GM12801 (cell line): Measurements from ENCODE around the gene ERMARD.

Source experiments
- TF ChIP-seq, protein P1 (sequence below): IDR thresholded peaks from one replicate; pipeline ENCODE4 v1.5.1; 2011; ENCODE audit warnings: control low read depth; ENCODE audit not compliant: insufficient read length; ENCODE audit errors: extremely low read depth

ERMARD gene

DNA sequence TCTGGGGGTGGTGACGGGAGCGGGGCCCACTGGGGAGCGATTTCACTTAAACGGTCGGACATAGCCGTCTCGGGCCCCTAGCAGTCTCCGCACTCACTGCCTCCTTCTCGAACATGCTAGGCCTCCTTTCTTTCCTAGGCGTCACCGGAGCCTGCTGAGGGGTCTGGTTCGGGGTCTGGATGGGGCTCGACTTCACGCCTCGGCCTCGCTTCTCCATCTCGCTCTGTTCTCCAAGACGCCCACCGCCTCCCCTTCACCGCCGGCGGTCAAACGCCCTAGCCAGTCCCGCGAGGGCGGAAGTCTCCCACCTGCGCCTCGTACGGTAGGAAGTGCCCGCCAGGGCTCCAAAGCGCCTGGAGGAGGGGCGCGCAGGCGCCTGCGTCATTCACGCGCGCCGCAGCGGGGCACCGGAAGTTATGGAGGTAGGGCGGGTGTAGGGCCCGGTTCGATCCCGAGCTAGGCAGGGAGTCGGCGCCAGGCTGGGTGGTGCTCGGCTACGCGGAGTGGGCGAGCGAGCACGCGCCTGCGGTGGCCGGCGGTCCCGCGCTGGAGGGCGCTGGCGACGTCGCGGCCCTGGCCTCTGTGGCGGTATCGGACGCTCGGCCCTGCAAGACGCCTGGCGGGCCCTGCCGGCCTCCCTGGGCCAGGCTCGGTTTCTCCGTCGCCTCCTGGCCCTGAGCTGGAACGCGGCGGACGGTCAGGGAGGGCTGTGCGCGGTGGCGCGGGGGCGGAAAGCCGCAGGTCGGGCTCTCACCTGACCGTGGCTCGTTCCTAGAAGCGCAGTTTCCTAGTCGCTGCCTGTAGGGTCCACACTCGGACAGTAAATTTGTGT is at the start of gene ERMARD, which contains the start of gene DYNLT2:
Gene ERMARD (plus strand): TSS at position 381 of the 832 bp plus-strand sequence. CDS start 36 bp downstream, at position 417.
Gene DYNLT2 (minus strand): TSS at position 331 of the 832 bp plus-strand sequence. CDS start 114 bp downstream, at position 217.
- TF ChIP-seq, protein P1, sequence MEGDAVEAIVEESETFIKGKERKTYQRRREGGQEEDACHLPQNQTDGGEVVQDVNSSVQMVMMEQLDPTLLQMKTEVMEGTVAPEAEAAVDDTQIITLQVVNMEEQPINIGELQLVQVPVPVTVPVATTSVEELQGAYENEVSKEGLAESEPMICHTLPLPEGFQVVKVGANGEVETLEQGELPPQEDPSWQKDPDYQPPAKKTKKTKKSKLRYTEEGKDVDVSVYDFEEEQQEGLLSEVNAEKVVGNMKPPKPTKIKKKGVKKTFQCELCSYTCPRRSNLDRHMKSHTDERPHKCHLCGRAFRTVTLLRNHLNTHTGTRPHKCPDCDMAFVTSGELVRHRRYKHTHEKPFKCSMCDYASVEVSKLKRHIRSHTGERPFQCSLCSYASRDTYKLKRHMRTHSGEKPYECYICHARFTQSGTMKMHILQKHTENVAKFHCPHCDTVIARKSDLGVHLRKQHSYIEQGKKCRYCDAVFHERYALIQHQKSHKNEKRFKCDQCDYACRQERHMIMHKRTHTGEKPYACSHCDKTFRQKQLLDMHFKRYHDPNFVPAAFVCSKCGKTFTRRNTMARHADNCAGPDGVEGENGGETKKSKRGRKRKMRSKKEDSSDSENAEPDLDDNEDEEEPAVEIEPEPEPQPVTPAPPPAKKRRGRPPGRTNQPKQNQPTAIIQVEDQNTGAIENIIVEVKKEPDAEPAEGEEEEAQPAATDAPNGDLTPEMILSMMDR, result no peak

DNA sequence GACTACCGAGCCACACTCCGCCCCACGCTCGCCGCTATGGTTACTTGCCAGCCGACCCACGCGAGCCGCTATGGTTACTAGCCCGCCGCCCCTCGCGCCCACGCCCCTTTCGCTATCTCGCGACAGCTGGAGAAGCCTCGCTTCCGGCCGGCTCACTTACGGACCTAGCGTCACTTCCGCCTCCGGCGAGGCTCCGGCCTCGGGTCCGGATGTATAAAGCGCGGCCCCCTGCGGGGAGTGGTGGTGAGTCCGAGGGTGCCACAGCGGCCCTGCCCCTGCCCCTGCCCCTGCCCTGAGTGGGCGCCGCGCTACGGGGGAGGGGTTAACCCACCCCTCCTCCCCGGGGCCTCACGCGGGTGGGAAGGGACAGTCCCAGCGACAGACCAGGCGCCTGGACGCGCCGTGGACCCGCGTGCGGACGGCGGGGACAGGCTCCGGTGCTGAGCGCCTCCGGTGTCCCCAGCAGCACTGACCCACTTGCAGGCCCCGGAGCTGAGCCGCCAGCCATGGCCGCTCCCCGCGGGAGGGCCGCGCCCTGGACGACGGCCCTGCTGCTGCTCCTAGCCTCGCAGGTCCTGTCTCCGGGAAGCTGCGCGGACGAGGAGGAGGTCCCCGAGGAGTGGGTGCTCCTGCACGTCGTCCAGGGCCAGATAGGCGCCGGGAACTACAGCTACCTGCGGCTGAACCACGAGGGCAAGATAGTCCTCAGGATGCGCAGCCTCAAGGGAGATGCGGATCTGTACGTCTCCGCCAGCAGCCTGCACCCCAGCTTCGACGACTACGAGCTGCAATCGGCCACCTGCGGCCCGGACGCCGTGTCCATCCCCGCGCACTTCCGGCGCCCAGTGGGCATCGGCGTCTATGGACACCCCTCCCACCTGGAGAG is 49.2 kb upstream of the ERMARD start, which contains the start of the genes C6orf120 and WDR27:
Gene C6orf120 (plus strand): TSS at position 173 of the 886 bp plus-strand sequence. CDS start 334 bp downstream, at position 507.
Gene WDR27 (minus strand): TSS at position 76 of the 886 bp plus-strand sequence. CDS start 13,024 bp downstream, outside the sequence.
- TF ChIP-seq, protein P1, result no peak

DNA sequence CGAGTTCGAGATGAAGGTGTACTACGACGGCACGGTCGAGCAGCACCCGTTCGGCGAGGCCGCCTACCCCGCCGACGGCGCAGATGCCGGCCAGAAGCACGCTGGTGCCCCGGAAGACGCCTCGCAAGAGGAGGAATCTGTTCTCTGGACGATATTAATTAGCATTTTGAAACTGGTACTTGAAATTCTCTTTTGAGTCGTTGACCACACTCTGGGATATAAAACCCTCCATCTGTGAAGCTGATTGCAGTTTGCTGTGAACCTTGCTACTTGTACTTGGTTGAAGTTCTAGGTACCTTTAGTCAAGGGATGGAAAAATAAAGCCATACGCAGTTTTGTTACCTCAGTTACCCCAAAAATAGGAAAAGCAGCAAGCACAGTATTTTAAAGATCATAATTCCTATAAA is 48.6 kb upstream of the ERMARD start:
- TF ChIP-seq, protein P1, result no peak

DNA sequence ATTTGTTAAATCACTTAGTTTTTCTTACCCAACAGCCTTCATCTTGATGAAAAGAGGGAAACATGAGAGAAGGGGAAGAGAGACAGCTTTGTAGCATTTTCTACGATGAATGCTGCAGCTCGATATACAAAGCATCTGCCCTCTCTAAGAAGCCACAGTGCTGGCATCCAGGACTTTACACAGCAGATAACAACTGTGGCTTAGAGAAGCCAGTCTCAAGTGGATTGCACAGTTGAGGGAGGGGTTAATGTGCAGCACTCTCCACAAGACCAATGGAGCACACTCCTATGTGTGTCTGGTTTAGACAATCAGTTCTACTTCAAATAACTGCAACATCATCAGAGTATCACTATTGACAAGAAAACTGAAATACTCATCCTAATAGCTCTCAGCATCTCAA is 43.6 kb upstream of the ERMARD start:
- TF ChIP-seq, protein P1, result no peak

DNA sequence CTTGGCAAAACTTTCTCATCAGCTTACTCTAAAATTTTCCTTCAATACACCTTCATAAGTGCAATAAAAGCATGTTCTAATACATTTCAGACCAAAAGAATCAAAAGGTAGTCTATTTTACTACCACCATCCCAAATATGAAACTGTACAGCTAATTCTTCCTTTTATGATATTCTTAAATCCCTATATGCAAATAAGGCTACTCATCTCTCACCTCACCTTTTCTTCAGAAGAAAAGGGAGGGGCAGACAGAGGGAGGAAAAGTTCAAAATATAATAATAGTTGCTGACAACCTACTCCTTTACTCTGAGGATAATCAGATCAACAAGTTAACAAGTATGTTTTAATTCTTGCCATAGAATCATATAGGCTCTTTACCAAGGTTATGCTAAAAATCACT is 42.1 kb upstream of the ERMARD start:
- TF ChIP-seq, protein P1, result no peak

DNA sequence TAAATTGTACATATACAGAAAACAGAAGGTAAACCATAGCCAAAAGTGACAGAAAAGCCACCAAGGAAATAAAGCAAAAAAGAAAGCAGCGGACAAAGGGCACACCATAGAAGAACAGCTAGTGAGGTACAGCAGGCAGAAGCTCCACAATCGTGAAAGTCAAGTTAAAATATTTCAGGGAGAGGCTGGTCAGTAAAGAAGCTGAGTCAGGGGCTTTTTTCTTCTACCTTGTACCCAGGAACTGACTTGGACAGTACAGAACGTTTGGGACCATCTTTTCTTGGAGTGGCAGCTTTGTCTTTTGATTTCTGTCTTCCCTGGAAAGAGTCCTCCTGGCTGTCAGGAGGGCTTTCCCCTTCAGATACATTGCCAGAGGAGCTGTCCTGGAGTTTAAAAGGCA is 41.4 kb upstream of the ERMARD start:
- TF ChIP-seq, protein P1, result no peak

DNA sequence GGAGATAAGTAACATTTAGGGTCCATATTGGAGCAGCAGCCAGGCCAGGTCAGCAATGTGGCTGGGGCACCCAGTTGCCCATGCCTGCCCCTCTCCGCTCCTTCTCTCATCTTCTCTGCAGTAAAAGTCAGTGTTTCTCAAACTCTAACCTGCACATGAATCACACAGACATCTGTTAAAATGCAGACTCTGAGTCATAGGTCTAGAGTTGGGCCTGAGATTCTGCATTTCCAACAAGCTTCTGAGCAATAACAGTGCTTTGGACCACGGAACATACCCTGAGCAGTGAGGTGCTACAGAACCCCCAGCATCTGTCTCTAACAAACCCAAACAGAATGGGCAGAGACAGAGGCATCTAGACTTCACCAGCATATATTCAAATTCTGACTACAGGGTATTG is 37.2 kb upstream of the ERMARD start:
- TF ChIP-seq, protein P1, result no peak
